ENCODE results near the gene MUC3A.

DNA sequence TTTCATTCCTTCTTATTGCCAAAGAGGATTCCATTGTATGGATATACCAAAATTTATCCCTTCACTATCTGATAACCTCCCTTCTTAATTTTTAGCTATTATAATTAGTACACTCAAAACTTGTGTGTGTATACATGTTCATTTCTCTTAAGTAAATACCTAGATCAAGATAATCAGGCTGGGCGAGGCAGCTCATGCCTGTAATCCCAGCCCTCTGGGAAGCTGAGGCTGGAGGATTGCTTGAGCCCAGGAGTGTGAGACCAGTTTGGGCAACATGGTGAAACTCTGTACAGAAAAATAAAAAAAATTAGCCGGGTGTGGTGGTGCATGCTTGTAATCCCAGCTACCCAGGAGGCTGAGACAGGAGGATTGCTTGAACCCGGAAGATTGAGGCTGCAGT, 37.9 kb upstream of the MUC3A start:
- TF ChIP-seq, protein P1, sequence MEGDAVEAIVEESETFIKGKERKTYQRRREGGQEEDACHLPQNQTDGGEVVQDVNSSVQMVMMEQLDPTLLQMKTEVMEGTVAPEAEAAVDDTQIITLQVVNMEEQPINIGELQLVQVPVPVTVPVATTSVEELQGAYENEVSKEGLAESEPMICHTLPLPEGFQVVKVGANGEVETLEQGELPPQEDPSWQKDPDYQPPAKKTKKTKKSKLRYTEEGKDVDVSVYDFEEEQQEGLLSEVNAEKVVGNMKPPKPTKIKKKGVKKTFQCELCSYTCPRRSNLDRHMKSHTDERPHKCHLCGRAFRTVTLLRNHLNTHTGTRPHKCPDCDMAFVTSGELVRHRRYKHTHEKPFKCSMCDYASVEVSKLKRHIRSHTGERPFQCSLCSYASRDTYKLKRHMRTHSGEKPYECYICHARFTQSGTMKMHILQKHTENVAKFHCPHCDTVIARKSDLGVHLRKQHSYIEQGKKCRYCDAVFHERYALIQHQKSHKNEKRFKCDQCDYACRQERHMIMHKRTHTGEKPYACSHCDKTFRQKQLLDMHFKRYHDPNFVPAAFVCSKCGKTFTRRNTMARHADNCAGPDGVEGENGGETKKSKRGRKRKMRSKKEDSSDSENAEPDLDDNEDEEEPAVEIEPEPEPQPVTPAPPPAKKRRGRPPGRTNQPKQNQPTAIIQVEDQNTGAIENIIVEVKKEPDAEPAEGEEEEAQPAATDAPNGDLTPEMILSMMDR (IDR thresholded peaks at IDR 0.05), result no peak
- TF ChIP-seq EP300 (IDR thresholded peaks at IDR 0.05) (no peak), POLR2A (IDR thresholded peaks at IDR 0.05) (no peak)
